Activated CD4-positive, alpha-beta T cell treated with anti-CD3 and anti-CD28 coated beads, Interleukin-2, amount 50 U/mL, for 1 hour (primary cell): ENCODE data around the gene FAM171A1.

ENCODE experiments used
- DNase-seq: peaks from one replicate; pipeline ENCODE4 v3.0.0-alpha.2; 2020

Gene FAM171A1

GRCh38 chr10:15200626-15201025 is 170.5 kb downstream of the FAM171A1 start:
- no peak for DNase-seq

GRCh38 chr10:15197911-15198310 is 173.2 kb downstream of the FAM171A1 start:
- DNase-seq = no peak

DNA sequence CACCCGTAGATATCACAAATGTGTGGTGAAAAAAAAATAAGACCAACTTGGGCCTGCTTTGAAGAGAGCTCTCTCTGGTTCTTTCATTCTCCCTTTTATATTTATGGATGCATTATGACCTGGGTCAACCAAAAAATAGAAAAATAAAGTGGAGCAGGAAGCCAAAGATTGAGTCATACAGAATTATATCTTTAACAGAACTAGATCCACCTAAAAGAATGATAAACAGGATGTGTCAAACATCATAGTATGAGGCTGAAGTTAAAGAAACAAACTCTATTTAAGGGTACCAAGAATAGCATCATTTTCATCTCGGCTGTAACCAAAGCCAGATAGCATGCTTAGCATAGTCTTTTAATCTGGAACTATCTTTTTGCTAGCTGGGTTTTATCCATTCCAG is 173.8 kb downstream of the FAM171A1 start:
- no peak for DNase-seq

DNA sequence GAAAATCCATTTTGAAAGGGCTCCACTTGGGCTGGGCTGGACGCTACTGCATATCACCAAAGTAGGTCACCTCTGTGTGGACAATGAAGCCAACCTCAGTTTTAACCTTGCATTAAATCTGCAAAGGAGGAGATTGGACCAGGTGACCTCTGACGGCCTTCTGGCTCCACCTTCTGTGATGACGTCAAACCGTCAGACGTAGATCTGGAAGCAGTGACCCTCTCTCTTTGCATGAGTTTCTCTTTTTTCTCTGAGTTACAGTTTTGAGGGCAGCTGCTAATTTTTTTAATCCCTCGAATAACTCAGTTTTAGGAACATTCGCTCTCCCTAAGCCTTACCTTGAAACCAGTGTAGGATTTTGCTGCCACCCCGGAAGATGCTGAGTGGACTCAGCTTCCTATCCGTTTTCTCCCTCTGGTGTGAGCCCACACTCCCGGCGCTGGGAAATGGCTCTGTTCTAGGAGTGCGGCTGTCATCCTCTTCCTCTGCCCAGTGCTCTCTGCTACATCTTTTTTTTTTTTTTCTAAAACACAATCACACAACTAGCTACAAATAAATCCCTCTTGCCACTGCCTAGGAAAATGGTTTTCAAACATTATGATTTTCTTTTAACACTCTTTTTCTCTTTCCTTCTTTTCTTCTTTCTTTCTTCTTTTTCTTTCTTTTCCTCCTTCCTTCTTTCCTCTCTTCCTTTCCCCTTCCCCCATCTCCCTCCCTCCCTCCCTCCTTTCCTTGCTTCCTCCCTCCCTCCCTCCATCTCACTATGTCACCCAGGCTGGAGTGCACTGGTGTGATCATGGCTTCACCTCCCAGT is 174.9 kb downstream of the FAM171A1 start:
- DNase-seq = no peak

DNA sequence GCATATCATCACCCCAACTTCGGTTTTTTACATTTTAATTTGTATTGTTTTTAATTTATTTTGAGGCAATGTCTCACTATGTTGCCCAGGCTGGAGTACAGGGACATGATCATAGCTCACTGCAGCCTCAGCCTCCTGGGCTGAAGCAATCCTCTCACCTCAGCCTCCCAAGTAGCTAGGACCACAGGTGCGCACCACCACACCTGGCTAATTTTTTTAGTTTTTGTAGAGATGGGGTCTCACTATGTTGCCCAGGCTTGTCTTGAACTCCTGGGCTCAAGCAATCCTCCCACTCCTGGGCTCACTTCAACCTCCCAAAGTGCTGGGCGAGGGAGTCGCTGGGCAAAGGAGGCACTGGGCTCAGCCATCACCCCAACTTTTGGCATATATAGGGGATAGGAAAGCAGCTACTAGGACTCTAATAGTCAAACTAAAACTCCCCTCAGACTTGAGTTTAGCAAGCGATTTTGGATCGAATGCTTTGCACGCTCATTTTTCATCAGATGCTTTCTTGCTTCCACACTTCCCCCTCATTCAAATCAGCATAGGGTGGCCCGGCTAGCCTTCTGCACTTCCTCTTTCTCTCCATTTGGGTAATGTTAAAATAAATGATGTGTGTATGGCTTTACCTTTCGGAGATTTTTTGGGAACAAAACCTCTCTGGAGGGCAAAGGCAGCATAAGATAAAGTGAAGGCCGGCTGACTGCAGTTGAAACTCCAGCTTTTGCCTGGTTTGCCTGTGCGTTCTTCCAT is 181.8 kb downstream of the FAM171A1 start:
- no peak for DNase-seq

DNA sequence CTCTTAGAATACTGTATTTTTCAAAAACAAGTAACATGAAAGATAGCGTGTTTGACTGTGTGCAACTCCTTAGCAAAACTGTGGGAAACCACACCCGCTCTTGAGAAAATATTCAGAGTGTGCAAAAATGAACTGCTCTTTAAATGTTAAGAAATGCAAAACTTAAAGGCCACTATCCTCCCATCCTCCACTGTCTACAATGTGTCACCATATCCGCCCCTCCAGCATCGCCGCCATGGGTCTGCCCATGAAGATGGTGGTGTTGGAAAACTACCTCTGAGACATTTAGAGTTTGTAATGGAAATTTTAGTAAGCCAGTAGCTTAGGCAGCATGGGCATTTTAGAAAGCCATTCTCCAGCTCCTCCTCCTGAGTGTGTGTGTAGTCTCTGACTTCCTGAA is 182.5 kb downstream of the FAM171A1 start:
- peak; percentile 34 for DNase-seq

GRCh38 chr10:15183689-15184481 is 187.2 kb downstream of the FAM171A1 start:
- DNase-seq = no peak

- DNase-seq = no peak
Observed at GRCh38 chr10:15182540-15183207, 188.4 kb downstream of the FAM171A1 start.

DNA sequence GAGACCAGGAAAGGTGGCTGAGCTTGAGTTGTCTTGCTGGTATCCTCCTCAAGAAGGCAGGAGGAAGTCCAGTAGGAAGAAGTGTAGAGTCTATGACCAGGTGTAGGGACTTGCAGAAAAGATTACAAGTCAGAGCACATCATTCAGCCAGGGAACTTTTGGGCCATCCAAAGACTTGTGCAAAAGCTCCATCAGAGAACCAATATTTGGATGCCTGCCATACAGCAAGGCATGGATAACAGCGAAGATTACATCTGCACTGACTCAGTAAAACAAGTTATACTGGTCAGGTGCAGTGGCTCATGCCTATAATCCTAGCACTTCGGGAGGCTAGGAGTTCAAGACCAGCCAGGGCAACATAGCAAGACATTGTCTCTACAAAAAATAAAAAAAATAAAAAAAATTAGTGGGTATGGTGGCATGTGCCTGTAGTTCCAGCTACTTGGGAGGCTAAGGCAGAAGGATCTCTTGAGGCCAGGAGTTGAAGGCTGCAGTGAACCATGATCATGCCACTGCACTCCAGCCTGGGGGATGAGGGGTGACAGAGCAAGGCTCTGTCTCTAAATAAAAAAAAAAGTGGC is 189.4 kb downstream of the FAM171A1 start:
- DNase-seq = no peak

GRCh38 chr10:15180736-15181135 is 190.4 kb downstream of the FAM171A1 start:
- DNase-seq = no peak

DNA sequence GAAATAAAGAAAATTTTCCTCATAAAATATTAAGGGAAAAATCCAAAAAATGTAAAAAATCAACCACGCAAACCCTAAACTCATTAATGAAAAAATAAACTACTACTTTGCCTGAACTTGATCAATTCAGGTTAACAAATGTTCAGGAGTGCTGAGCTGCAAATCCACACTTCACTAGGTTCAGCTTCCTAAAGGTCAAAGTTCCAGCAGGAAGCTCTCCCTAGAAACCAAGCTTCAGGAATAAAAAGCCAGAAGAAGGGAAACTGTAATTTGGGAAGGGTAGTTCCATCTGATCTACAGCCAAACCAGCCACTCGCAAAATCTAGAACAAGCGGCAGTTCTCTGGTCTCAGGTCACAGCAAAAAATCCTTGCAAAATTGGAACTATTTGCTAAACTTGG is 194.8 kb downstream of the FAM171A1 start:
- DNase-seq = no peak

- DNase-seq = no peak
Observed at GRCh38 chr10:15175587-15175986, 195.5 kb downstream of the FAM171A1 start.

DNA sequence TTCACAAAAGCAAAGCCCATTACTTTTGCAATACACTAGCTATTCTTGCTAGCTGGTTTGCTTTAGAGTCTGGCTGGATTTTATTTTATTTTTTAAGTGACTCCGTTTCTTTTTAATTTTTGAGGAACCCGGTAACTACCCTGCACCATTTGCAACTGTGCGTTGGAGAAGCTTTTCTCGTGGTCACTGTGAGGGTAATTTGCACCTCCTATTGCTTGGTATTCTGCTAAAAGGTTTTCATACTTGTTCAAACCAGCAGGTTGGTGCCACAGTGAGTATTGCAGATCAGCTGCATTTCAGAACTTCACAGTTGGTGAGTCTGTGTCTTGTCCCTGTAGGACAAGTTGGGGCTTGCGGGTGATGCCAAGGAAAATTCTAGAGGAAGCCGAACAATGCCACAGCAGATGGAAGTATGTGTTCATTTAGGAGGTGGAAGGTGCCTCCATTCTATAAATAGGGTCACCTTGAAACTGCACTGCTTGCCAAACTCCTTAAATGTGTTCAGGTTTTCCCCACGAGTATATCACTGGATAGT is 198.7 kb downstream of the FAM171A1 start:
- no peak for DNase-seq

DNA sequence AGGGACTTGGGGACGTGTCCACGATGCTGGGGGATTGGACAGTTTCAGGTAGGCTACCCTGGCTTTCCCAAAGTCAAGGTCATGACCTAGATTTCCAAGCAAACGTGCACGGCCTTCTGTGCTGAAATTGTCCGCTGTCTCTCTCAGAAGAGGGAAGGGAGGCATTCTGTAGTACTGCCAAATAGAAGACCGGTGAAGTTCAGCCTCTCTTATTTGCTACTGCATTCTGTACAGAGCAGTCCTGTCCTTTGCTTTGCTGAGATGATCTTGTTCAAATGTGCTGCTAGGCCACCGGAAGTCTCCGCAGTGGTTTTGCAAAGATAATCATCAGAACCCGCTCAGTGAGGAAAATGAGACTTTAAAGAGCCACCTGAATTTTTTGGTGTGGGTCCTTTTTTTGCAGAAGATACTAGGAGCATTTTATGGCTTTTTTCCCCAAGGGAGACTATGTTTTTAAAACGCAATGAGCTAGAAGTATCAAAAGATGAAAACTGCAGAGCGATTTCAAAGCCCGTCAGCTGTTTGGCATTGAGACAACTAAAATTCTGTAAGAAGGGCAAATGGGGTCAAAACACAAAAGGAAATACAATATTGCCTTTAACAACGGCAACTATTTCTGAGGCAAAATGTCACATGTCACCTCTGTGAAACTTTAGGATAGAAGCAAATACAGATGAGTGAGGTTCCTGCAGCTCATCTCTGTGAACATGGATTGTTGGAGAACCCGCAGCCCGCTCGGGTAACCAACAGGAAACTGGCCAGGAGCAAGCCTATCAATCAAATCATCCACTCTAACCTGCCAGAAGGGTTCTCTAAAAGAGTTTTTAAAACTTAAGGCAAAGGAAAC is 201.3 kb downstream of the FAM171A1 start:
- peak; percentile 39 for DNase-seq

- peak; percentile 98 for DNase-seq
Observed at GRCh38 chr10:15168786-15169554, 202.1 kb downstream of the FAM171A1 start.

- no peak for DNase-seq
Observed at GRCh38 chr10:15168291-15168785, 202.8 kb downstream of the FAM171A1 start, which contains the start of gene NMT2. TSS of gene NMT2 (minus strand) at chr10:15168693. CDS start at chr10:15168612, 81 bp downstream.

- peak; percentile 32 for DNase-seq
Observed at GRCh38 chr10:15167411-15168290, 203.4 kb downstream of the FAM171A1 start.

DNA sequence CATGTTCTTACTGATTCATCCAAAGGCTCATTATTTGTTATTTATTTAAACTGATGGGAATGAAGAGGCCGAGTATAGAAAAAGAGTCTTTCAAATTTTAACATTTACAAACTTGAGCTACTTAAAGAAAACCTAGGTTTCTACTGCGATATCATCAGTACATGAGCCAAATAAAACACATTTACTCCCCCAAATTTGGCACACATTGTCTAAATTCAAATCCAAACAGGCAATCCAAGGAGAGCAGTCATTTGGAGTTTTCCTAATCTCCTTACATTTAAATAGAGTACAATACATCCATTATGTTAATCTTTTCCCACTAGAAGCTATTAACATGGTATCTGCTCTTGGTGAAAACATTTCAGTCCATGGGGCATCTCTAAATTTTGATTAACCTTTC is 204.8 kb downstream of the FAM171A1 start:
- no peak for DNase-seq

DNA sequence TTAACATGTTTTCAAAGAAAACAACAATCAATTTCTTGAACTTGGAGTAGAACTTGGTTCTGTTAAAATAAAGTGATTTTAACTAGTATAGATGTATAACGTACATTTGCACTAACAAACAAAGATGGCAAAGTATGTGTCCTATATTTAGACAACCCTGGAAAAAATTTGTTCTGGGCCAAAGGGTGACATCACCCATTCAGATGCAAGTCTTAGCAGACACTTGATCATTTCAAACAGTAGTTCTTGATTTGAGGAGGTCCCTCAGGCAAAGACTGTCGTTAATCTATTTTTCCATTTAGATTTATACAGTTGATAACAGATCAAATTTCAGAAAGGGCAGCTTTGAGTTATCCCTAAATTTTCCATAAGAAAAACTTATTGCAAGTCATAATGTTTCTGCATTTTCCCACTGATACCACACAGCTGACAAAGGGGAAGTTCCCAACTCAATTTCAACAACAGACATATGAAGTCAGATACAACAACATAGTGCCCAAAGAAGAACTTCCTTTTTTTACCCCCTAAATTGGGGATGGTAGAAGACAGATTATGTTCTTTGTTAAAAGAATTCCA is 207.7 kb downstream of the FAM171A1 start:
- no peak for DNase-seq
